MCF 10A (cell line): Measurements from ENCODE around the gene DCTN2. TPM values are rescaled to one million over a fixed set of nuclear protein-coding genes. Genes with fewer than 3 reads are reported as not detected.

Experiments
- BruUV-seq: library from RNA; stranded (reverse); fragments of 400-500 nt; replicated peaks from 2 replicates; lab custom pipeline; 2021; lab: Mats Ljungman, UMichigan
- CTCF ChIA-PET: fragments of 300-600 bp; sonication (Branson Sonifier 250); formaldehyde crosslinking; extraction: SDS; loops from one replicate; lab custom pipeline; 2021; ENCODE audit warnings: antibody characterized with exemption, inconsistent platforms; lab: Yijun Ruan, JAX
- POLR2A ChIA-PET: fragments of 300-600, 350-650 bp; sonication (Branson Sonifier 250); formaldehyde crosslinking; extraction: SDS; loops from one replicate; lab custom pipeline; 2020; ENCODE audit warnings: antibody characterized with exemption, inconsistent platforms; lab: Yijun Ruan, JAX
- DNase-seq: peaks from one replicate; pipeline ENCODE4 v3.0.0-alpha.2; 2018; ENCODE audit not compliant: unreplicated experiment
- H3K27ac Mint-ChIP-seq: one replicate; pipeline ENCODE4 v1.8.0; 2022; ENCODE audit warnings: mild to moderate bottlenecking, low read depth, mixed read lengths; ENCODE audit not compliant: unreplicated experiment
- H3K27me3 Mint-ChIP-seq: one replicate; pipeline ENCODE4 v1.8.0; 2022; ENCODE audit warnings: mixed read lengths; ENCODE audit not compliant: insufficient read depth, unreplicated experiment
- H3K36me3 Mint-ChIP-seq: one replicate; pipeline ENCODE4 v1.8.0; 2022; ENCODE audit warnings: mild to moderate bottlenecking, moderate library complexity, mixed read lengths; ENCODE audit not compliant: insufficient read depth, unreplicated experiment
- H3K4me1 Mint-ChIP-seq: one replicate; pipeline ENCODE4 v1.8.0; 2022; ENCODE audit warnings: mixed read lengths; ENCODE audit not compliant: insufficient read depth, unreplicated experiment
- H3K4me3 Mint-ChIP-seq: one replicate; pipeline ENCODE4 v1.8.0; 2022; ENCODE audit warnings: mild to moderate bottlenecking, moderate library complexity, mixed read lengths; ENCODE audit not compliant: unreplicated experiment
- H3K9me3 Mint-ChIP-seq: one replicate; pipeline ENCODE4 v1.8.0; 2022; ENCODE audit warnings: mixed read lengths; ENCODE audit not compliant: unreplicated experiment
- CTCF ChIP-seq: fragments of 200-600 bp; IDR thresholded peaks from one replicate; pipeline ENCODE4 v1.8.0; 2022; ENCODE audit warnings: antibody characterized with exemption, mild to moderate bottlenecking; ENCODE audit not compliant: unreplicated experiment
- intact Hi-C: fragments of 100-400 bp; cut with micrococcal nuclease; formaldehyde crosslinking; loops from 2 replicates; pipeline ENCODE4 v1.14.1; 2022
- total RNA-seq: library from RNA; stranded (reverse); gene quantifications from 2 replicates; pipeline ENCODE4 v1.2.3, GENCODE V29; 2022

DCTN2 gene
- total RNA-seq, 1 experiment from 2014 or later, result 149 TPM

- Mint-ChIP-seq H3K27ac (no peak overlapping the region), H3K36me3 (no peaks in the 10 kb centered on the region), H3K4me1 (no peaks in the 10 kb centered on the region), H3K27me3 (peaks cover 19% of the 10 kb centered on the region), H3K4me3 (no peak overlapping the region), H3K9me3 (no peaks in the 10 kb centered on the region)
- no peak for DNase-seq
- no peak for TF ChIP-seq CTCF
- BruUV-seq, result no TSS peak
- CTCF ChIA-PET, result interaction anchor here (0.6 kb wide), 1 partner anchor 177 kb away, joined by 4 read pairs; no protein-coding TSS in a partner anchor
- intact Hi-C loops, result no loop called here
- POLR2A ChIA-PET, result interaction anchor here (1.4 kb wide), 1 partner anchor 186 kb away, joined by 4 read pairs; the partner anchor contains the start of gene TSPAN31
Measured at GRCh38 chr12:57558864-57559263, 11.9 kb upstream of the DCTN2 start.

- H3K27ac Mint-ChIP-seq, result no peak overlapping the region
- intact Hi-C loops, result no loop called here
- H3K4me1 Mint-ChIP-seq, result no peaks in the 10 kb centered on the region
- no peak overlapping the region for H3K4me3 Mint-ChIP-seq
- no peak for TF ChIP-seq CTCF
- H3K27me3 Mint-ChIP-seq, result peaks cover 9% of the 10 kb centered on the region
- no peak for DNase-seq
- H3K36me3 Mint-ChIP-seq, result no peaks in the 10 kb centered on the region
- POLR2A ChIA-PET, result interaction anchor here (1.0 kb wide), 1 partner anchor 35 kb away, joined by 4 read pairs; the partner anchor contains the start of gene DDIT3
- no peaks in the 10 kb centered on the region for H3K9me3 Mint-ChIP-seq
- BruUV-seq, result no TSS peak
- CTCF ChIA-PET, result interaction anchor here (1.1 to 2.5 kb wide), 4 partner anchors 9 to 78 kb away, joined by 3 to 14 read pairs (median 4); partner anchors contain the start of gene B4GALNT1
Measured at GRCh38 chr12:57554897-57555296, 7.9 kb upstream of the DCTN2 start.

- ChIA-PET CTCF (interaction anchor here (1.1 to 2.5 kb wide), 4 partner anchors 9 to 79 kb away, joined by 3 to 14 read pairs (median 4); partner anchors contain the start of gene B4GALNT1), POLR2A (interaction anchor here (1.0 kb wide), 1 partner anchor 34 kb away, joined by 4 read pairs; the partner anchor contains the start of gene DDIT3)
- Mint-ChIP-seq H3K36me3 (no peaks in the 10 kb centered on the region), H3K27me3 (peaks cover 9% of the 10 kb centered on the region), H3K9me3 (no peaks in the 10 kb centered on the region), H3K4me1 (peaks cover 2% of the 10 kb centered on the region), H3K27ac (no peak overlapping the region), H3K4me3 (no peak overlapping the region)
- intact Hi-C loops, result no loop called here
- no peak for TF ChIP-seq CTCF
- BruUV-seq, result no TSS peak
- DNase-seq, result no peak
Measured at GRCh38 chr12:57554453-57554852, 7.5 kb upstream of the DCTN2 start.

GRCh38 chr12:57553343-57554202 is 6.6 kb upstream of the DCTN2 start:
- ChIA-PET CTCF (interaction anchor here (0.5 to 2.5 kb wide), 5 partner anchors 8 to 207 kb away, joined by 3 to 14 read pairs (median 3); partner anchors contain the start of gene B4GALNT1), POLR2A (interaction anchor here (0.6 to 1.0 kb wide), 2 partner anchors 34 to 197 kb away, joined by 3 to 4 read pairs; no protein-coding TSS in a partner anchor)
- no TSS peak for BruUV-seq
- Mint-ChIP-seq H3K9me3 (no peaks in the 10 kb centered on the region), H3K27ac (no peak overlapping the region), H3K27me3 (peaks cover 9% of the 10 kb centered on the region), H3K4me3 (no peak overlapping the region), H3K4me1 (peaks cover 7% of the 10 kb centered on the region), H3K36me3 (no peaks in the 10 kb centered on the region)
- intact Hi-C loops, result no loop called here
- TF ChIP-seq CTCF, result no peak
- no peak for DNase-seq
